Bronchial epithelial cell (primary cell): ENCODE measurements around the gene MPND. TPM values are rescaled to one million over a fixed set of nuclear protein-coding genes. Genes with fewer than 3 reads are reported as not detected.

Experiments
- DNase-seq: peaks from one replicate; pipeline ENCODE4 v3.0.0-alpha.2; 2010; ENCODE audit warnings: low read depth
- FAIRE-seq: peaks from 2 replicates; lab custom pipeline; 2011; peaks lifted over from hg19 to GRCh38; lab: Jason Lieb, UNC
- H3K27me3 ChIP-seq: 2 replicates; pipeline ENCODE4 v1.5.1; 2011; ENCODE audit warnings: low read length; ENCODE audit not compliant: control insufficient read depth, insufficient read depth
- H3K36me3 ChIP-seq: 2 replicates; pipeline ENCODE4 v1.5.1; 2011; ENCODE audit warnings: low read length; ENCODE audit not compliant: control insufficient read depth, insufficient read depth
- H3K4me3 ChIP-seq: 2 replicates; pipeline ENCODE4 v1.5.1; 2011; ENCODE audit warnings: mild to moderate bottlenecking, low read depth, low read length, control low read depth
- total RNA-seq: library from RNA; depleted of rRNA; stranded (reverse); fragments of >200 nt; gene quantifications from 2 replicates; pipeline ENCODE4 v1.2.1, GENCODE V29; 2014
- TF ChIP-seq, protein P1 (sequence below): IDR thresholded peaks from 2 replicates; pipeline ENCODE4 v1.5.1; 2011; ENCODE audit warnings: mild to moderate bottlenecking, moderate library complexity, low read length, control low read depth, inconsistent platforms; ENCODE audit not compliant: insufficient read depth, severe bottlenecking

Gene MPND
- total RNA-seq, 1 donor from 2014 or later, result 3.7 TPM

- H3K36me3 ChIP-seq, result peaks cover 14% of the 10 kb centered on the region
- H3K27me3 ChIP-seq, result no peaks in the 10 kb centered on the region
- peak; percentile 98 for DNase-seq
- no peak overlapping the region for H3K4me3 ChIP-seq
- FAIRE-seq, result peak; percentile 95
- TF ChIP-seq, protein P1, sequence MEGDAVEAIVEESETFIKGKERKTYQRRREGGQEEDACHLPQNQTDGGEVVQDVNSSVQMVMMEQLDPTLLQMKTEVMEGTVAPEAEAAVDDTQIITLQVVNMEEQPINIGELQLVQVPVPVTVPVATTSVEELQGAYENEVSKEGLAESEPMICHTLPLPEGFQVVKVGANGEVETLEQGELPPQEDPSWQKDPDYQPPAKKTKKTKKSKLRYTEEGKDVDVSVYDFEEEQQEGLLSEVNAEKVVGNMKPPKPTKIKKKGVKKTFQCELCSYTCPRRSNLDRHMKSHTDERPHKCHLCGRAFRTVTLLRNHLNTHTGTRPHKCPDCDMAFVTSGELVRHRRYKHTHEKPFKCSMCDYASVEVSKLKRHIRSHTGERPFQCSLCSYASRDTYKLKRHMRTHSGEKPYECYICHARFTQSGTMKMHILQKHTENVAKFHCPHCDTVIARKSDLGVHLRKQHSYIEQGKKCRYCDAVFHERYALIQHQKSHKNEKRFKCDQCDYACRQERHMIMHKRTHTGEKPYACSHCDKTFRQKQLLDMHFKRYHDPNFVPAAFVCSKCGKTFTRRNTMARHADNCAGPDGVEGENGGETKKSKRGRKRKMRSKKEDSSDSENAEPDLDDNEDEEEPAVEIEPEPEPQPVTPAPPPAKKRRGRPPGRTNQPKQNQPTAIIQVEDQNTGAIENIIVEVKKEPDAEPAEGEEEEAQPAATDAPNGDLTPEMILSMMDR, result no peak
Measured at GRCh38 chr19:4379383-4380253, 36.3 kb downstream of the MPND start.

GRCh38 chr19:4380254-4380727 is 36.9 kb downstream of the MPND start:
- Histone ChIP-seq H3K4me3 (no peak overlapping the region), H3K27me3 (no peaks in the 10 kb centered on the region), H3K36me3 (peaks cover 18% of the 10 kb centered on the region)
- DNase-seq (peak; percentile 63), FAIRE-seq (no peak)
- TF ChIP-seq, protein P1, result no peak

DNA sequence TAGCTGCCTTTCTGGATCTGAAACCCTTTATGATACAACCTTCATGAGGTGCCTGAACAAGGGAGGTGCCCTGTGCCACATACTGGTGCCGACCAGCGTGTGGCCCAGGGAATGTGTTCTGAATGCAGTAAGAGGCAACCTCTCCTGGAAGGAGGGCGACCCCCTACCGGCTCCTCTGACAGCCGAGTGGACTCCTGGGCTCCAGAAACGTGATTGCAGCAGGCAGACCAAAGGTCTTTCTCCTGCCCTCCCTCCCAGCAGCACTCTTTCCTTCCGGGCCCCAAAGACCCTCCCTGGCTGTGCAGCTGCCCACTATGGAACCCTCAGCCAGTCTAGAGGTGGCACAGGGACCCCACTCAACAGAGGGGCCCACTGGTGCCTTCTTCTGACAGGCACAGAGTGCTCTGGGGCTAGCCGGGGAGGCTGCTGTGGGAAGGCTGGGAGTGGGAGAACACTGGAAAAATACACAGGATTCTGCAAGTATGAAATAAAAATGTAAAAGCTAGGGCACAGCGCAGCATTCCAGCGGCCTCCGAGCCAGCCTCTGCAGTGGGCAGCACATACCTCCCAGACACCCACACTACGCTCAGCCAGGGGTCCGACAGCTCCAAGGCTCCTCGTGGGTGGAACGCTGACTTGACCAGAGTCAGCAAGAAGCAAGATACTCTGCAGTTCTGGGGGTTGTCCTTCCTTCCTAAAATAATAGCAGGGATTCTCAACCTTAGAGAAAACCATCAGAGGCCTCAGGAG is 42.1 kb downstream of the MPND start:
- no peak for DNase-seq
- Histone ChIP-seq H3K36me3 (peaks cover 26% of the 10 kb centered on the region), H3K27me3 (no peaks in the 10 kb centered on the region), H3K4me3 (no peak overlapping the region)
- no peak for FAIRE-seq
- TF ChIP-seq, protein P1, result no peak

DNA sequence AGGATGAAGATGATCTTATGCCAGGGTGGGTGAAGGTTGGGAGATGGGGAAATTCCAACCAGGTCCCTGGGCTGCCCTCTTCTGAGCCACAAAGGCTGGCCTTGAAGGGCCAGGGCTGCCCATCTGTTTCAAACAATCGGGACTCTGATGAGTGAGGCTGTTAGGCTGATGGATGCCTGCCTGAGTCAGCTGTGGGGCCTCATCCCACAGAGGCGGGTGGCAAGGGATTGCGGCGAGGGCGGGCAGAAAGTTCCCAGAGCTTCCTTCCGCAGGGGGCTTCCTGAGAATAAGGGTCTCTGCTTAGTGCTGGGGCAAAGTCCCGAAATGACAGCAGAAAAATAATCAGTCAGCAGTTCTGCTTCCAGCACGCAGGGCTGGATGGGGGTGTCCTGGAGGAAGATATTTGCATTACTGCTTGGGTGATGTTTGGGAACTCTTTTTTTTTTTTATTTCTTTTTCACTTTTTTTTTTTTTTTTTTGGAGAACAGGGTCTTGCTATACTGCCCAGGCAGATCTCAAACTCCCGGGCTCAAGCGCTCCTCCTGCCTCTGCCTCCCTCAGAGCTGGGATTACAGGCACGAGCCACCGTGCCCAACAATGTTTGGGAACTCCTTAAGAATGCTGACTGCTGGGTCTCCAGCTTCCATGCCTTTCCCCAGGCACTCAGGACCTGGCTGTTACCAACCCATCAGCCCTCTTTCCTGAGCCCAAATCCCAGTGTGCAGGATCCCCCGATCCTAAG is 42.9 kb downstream of the MPND start:
- FAIRE-seq, result no peak
- no peak overlapping the region for H3K4me3 ChIP-seq
- no peaks in the 10 kb centered on the region for H3K27me3 ChIP-seq
- DNase-seq, result no peak
- peaks cover 26% of the 10 kb centered on the region for H3K36me3 ChIP-seq
- TF ChIP-seq, protein P1, result no peak

- DNase-seq (no peak), FAIRE-seq (peak; percentile 72)
- TF ChIP-seq, protein P1, result no peak
- Histone ChIP-seq H3K36me3 (peaks cover 24% of the 10 kb centered on the region), H3K27me3 (no peaks in the 10 kb centered on the region), H3K4me3 (no peak overlapping the region)
Measured at GRCh38 chr19:4388337-4389063, 45.1 kb downstream of the MPND start.
